Trophoblast cell (in vitro differentiated cells and primary cell): ENCODE data around the gene TRAPPC4.

Experiments
- DNase-seq, 2 donors: peaks; one replicate each; pipeline ENCODE4 v3.0.0-alpha.2; 2016
- H2AFZ ChIP-seq: 2 replicates; pipeline ENCODE4 v1.6.1; 2013; ENCODE audit warnings: low read length, moderate library complexity, mild to moderate bottlenecking; ENCODE audit not compliant: insufficient read depth, poor library complexity
- H2AK5ac ChIP-seq: 2 replicates; pipeline ENCODE4 v1.6.1; 2013; ENCODE audit warnings: mild to moderate bottlenecking, low read length
- H2BK120ac ChIP-seq: 2 replicates; pipeline ENCODE4 v1.6.1; 2013; ENCODE audit warnings: low read length, mild to moderate bottlenecking, moderate library complexity; ENCODE audit not compliant: insufficient read depth, poor library complexity
- H2BK12ac ChIP-seq: 2 replicates; pipeline ENCODE4 v1.6.1; 2013; ENCODE audit warnings: mild to moderate bottlenecking, low read length, moderate library complexity
- H2BK5ac ChIP-seq: 2 replicates; pipeline ENCODE4 v1.6.1; 2013; ENCODE audit warnings: low read length, low read depth, moderate library complexity, mild to moderate bottlenecking; ENCODE audit not compliant: poor library complexity
- H3K14ac ChIP-seq: 2 replicates; pipeline ENCODE4 v1.6.1; 2013; ENCODE audit warnings: mild to moderate bottlenecking, low read length
- H3K18ac ChIP-seq: 2 replicates; pipeline ENCODE4 v1.6.1; 2013; ENCODE audit warnings: mild to moderate bottlenecking, low read length
- H3K23ac ChIP-seq: 2 replicates; pipeline ENCODE4 v1.6.1; 2013; ENCODE audit warnings: low read length
- H3K27ac ChIP-seq: 2 replicates; pipeline ENCODE4 v1.5.1; 2013; ENCODE audit warnings: low read depth, mild to moderate bottlenecking, inconsistent platforms, low read length, moderate library complexity
- H3K27me3 ChIP-seq: 2 replicates; pipeline ENCODE4 v1.6.1; 2013; ENCODE audit warnings: inconsistent platforms, mild to moderate bottlenecking, low read length, moderate library complexity; ENCODE audit not compliant: insufficient read depth
- H3K36me3 ChIP-seq, 2 experiments: 1 replicate in 1 of 2; 2 replicates in 1 of 2; pipeline ENCODE4 v1.6.1; 2013; ENCODE audit warnings: low read length in 2 of 2, mild to moderate bottlenecking in 2 of 2, moderate library complexity in 1 of 2; ENCODE audit not compliant: insufficient read depth in 2 of 2, control insufficient read depth in 1 of 2
- H3K4ac ChIP-seq: 2 replicates; pipeline ENCODE4 v1.6.1; 2013; ENCODE audit warnings: low read depth, mild to moderate bottlenecking, low read length, moderate library complexity
- H3K4me1 ChIP-seq, 2 experiments: 1 replicate in 1 of 2; 2 replicates in 1 of 2; pipeline ENCODE4 v1.6.1; 2013; ENCODE audit warnings: low read length in 2 of 2, mild to moderate bottlenecking in 2 of 2, moderate library complexity in 1 of 2; ENCODE audit not compliant: insufficient read depth in 2 of 2, control insufficient read depth in 1 of 2
- H3K4me2 ChIP-seq: 2 replicates; pipeline ENCODE4 v1.6.1; 2013; ENCODE audit warnings: inconsistent platforms, mild to moderate bottlenecking, low read length, moderate library complexity
- H3K4me3 ChIP-seq: 2 replicates; pipeline ENCODE4 v1.5.1; 2013; ENCODE audit warnings: mild to moderate bottlenecking, low read depth, low read length, inconsistent platforms
- H3K79me1 ChIP-seq: one replicate; pipeline ENCODE4 v1.6.1; 2013; ENCODE audit warnings: low read length
- H3K79me2 ChIP-seq: 2 replicates; pipeline ENCODE4 v1.6.1; 2013; ENCODE audit warnings: low read length, mild to moderate bottlenecking; ENCODE audit not compliant: control insufficient read depth, insufficient read depth, poor library complexity
- H3K9ac ChIP-seq: 2 replicates; pipeline ENCODE4 v1.6.1; 2013; ENCODE audit warnings: mild to moderate bottlenecking, low read length
- H3K9me3 ChIP-seq: 2 replicates; pipeline ENCODE4 v1.6.1; 2013; ENCODE audit warnings: low read depth, mild to moderate bottlenecking, control low read depth, inconsistent platforms, low read length; ENCODE audit not compliant: insufficient read depth
- H4K12ac ChIP-seq: 2 replicates; pipeline ENCODE4 v1.6.1; 2013; ENCODE audit warnings: low read depth, mild to moderate bottlenecking, low read length, moderate library complexity
- H4K8ac ChIP-seq: 2 replicates; pipeline ENCODE4 v1.6.1; 2013; ENCODE audit warnings: low read depth, mild to moderate bottlenecking, low read length, moderate library complexity
- H4K91ac ChIP-seq: one replicate; pipeline ENCODE4 v1.6.1; 2013; ENCODE audit warnings: low read depth, mild to moderate bottlenecking, low read length, moderate library complexity
- whole genome bisulfite sequencing: extraction: QIAGEN DNeasy Blood & Tissue Kit; methylation state at CpG from one replicate; pipeline ENCODE4 v1.1.7; 2013; ENCODE audit warnings: missing lambda C conversion rate; ENCODE audit not compliant: insufficient read length, insufficient coverage; ENCODE audit errors: extremely low coverage; 5-methylcytosine and 5-hydroxymethylcytosine counted together

Gene TRAPPC4

GRCh38 chr11:119021631-119022030 lies 3.1 kb downstream of the TRAPPC4 start:
- Histone ChIP-seq H3K4me3 (no peak overlapping the region), H3K9me3 (no peaks in the 10 kb centered on the region)

GRCh38 chr11:119023741-119024140 lies 5.2 kb downstream of the TRAPPC4 start:
- H2AFZ ChIP-seq: no peak overlapping the region
- H3K4me1 ChIP-seq: peaks cover 22 to 37% of the 10 kb centered on the region in 2 experiments
- no peak overlapping the region for H3K23ac ChIP-seq
- peak overlapping the region; percentile 15 for H3K27ac ChIP-seq
- no peak overlapping the region for H3K14ac ChIP-seq
- H2BK5ac ChIP-seq: no peak overlapping the region
- no peak overlapping the region for H4K91ac ChIP-seq
- H3K9ac ChIP-seq: no peak overlapping the region
- H3K36me3 ChIP-seq: peaks cover 34 to 46% of the 10 kb centered on the region in 2 experiments
- DNase-seq: no peak
- H3K18ac ChIP-seq: no peak overlapping the region
- H3K4me3 ChIP-seq: no peak overlapping the region
- no peaks in the 10 kb centered on the region for H3K27me3 ChIP-seq
- no peak overlapping the region for H2BK12ac ChIP-seq
- H3K4me2 ChIP-seq: no peak overlapping the region
- peaks cover under 1% of the 10 kb centered on the region for H3K79me2 ChIP-seq
- peaks cover 2% of the 10 kb centered on the region for H3K9me3 ChIP-seq
- no peak overlapping the region for H4K8ac ChIP-seq
- no peak overlapping the region for H2AK5ac ChIP-seq
- H2BK120ac ChIP-seq: no peak overlapping the region
- H3K4ac ChIP-seq: no peak overlapping the region
- no peak overlapping the region for H4K12ac ChIP-seq
- peaks cover 2% of the 10 kb centered on the region for H3K79me1 ChIP-seq

More at GRCh38 chr11:119021631-119022030, 3.1 kb downstream of the TRAPPC4 start:
- Histone ChIP-seq H3K27ac (no peak overlapping the region), H3K79me1 (peaks cover 9% of the 10 kb centered on the region), H3K4me1 (peaks cover 18 to 29% of the 10 kb centered on the region in 2 experiments), H2BK120ac (no peak overlapping the region), H2AK5ac (no peak overlapping the region), H2BK5ac (no peak overlapping the region), H3K27me3 (no peaks in the 10 kb centered on the region), H2BK12ac (no peak overlapping the region), H3K4ac (no peak overlapping the region), H3K23ac (no peak overlapping the region), H3K4me2 (no peak overlapping the region), H4K12ac (no peak overlapping the region), H2AFZ (no peak overlapping the region), H4K8ac (no peak overlapping the region), H3K18ac (no peak overlapping the region), H3K36me3 (peaks cover 27 to 30% of the 10 kb centered on the region in 2 experiments), H3K9ac (no peak overlapping the region), H3K14ac (no peak overlapping the region), H4K91ac (no peak overlapping the region), H3K79me2 (peaks cover 11% of the 10 kb centered on the region)
- DNase-seq: no peak
- no CpG with 5 or more reads among the region's 5 CpGs for WGBS

GRCh38 chr11:119024430-119025098 lies 6.0 kb downstream of the TRAPPC4 start:
- H3K79me1 ChIP-seq: peaks cover 1% of the 10 kb centered on the region
- H3K79me2 ChIP-seq: peaks cover 2% of the 10 kb centered on the region
- no peak overlapping the region for H4K12ac ChIP-seq
- peak in 1 of 2 donors; percentile 42 for DNase-seq
- H3K4me1 ChIP-seq: peaks cover 30 to 43% of the 10 kb centered on the region in 2 experiments
- no peak overlapping the region for H2BK12ac ChIP-seq
- no peaks in the 10 kb centered on the region for H3K27me3 ChIP-seq
- peak overlapping the region; percentile 60 for H3K27ac ChIP-seq
- no peak overlapping the region for H4K8ac ChIP-seq
- H3K18ac ChIP-seq: no peak overlapping the region
- no peak overlapping the region for H3K4ac ChIP-seq
- H2AFZ ChIP-seq: no peak overlapping the region
- H3K4me3 ChIP-seq: peak overlapping the region; percentile 11
- H3K23ac ChIP-seq: no peak overlapping the region
- no peak overlapping the region for H3K9ac ChIP-seq
- H3K9me3 ChIP-seq: peaks cover 2% of the 10 kb centered on the region
- H2BK5ac ChIP-seq: no peak overlapping the region
- no peak overlapping the region for H2AK5ac ChIP-seq
- no peak overlapping the region for H4K91ac ChIP-seq
- H2BK120ac ChIP-seq: no peak overlapping the region
- peaks cover 34 to 47% of the 10 kb centered on the region in 2 experiments for H3K36me3 ChIP-seq
- no peak overlapping the region for H3K4me2 ChIP-seq
- WGBS: no CpG with 5 or more reads among the region's 15 CpGs
- H3K14ac ChIP-seq: no peak overlapping the region

GRCh38 chr11:119025099-119025473 lies 6.5 kb downstream of the TRAPPC4 start:
- peak overlapping the region; percentile 11 for H3K4me3 ChIP-seq
- H3K27me3 ChIP-seq: no peaks in the 10 kb centered on the region
- no CpG with 5 or more reads among the region's 5 CpGs for WGBS
- H4K8ac ChIP-seq: no peak overlapping the region
- peaks cover 2% of the 10 kb centered on the region for H3K9me3 ChIP-seq
- H2AK5ac ChIP-seq: no peak overlapping the region
- no peak for DNase-seq
- H3K79me1 ChIP-seq: peaks cover 1% of the 10 kb centered on the region
- H3K4me1 ChIP-seq: peaks cover 32 to 45% of the 10 kb centered on the region in 2 experiments
- no peak overlapping the region for H2AFZ ChIP-seq
- no peak overlapping the region for H3K4me2 ChIP-seq
- H3K27ac ChIP-seq: peak overlapping the region; percentile 60
- no peak overlapping the region for H3K9ac ChIP-seq
- peak overlapping the region; percentile 34 for H2BK5ac ChIP-seq
- H3K36me3 ChIP-seq: peaks cover 34 to 47% of the 10 kb centered on the region in 2 experiments
- peaks cover 6% of the 10 kb centered on the region for H3K79me2 ChIP-seq
- H2BK120ac ChIP-seq: peak overlapping the region; percentile 20
- H4K91ac ChIP-seq: no peak overlapping the region
- H2BK12ac ChIP-seq: peak overlapping the region; percentile 23
- H3K4ac ChIP-seq: no peak overlapping the region
- H3K18ac ChIP-seq: no peak overlapping the region
- H3K23ac ChIP-seq: no peak overlapping the region
- H4K12ac ChIP-seq: no peak overlapping the region
- no peak overlapping the region for H3K14ac ChIP-seq
